ENCODE data around the gene LRRC73. TPM values are rescaled to one million over a fixed set of nuclear protein-coding genes. Genes with fewer than 3 reads are reported as not detected.
A peak's percentile ranks its signal among the peaks of the same experiment; 100 is the strongest.

Gene LRRC73
- total and polyA plus RNA-seq, 2 donors (not counting 1 experiment from before 2014, with no cell fraction given) = 0.18 to 0.33 TPM

DNA sequence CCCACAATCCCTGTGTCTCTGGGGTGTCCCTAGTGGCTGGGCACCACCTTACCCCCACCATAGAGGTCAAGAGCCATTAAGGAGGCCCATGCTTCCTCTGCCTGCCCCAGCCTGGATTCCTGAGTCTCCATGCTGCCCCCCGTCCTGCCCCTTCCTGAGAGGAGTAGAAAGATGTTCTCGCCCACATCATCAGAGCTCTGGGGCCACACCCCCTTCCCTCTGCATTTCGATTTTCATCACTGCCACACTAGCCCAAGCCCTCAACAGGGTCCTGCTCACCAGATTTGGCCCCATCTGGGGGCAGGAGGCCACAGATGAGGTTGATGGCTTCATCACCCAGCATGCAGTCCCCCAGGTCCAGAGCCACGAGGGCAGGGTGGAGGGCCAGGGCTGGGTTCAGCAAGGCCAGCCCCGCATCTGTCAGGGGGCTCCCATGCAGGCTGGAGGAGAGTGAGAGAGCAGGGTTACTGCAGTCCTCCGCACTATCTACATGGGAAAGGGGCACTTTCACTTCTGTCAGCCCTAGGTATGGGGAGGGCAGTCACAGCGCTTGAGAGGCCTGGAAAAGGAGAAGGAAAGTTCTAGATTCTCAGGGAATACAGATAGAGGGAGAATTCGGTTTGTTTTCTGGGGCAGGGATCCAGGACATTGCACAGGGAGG is 1.5 kb downstream of the LRRC73 start:
- Histone ChIP-seq H2AFZ (ENCODE audit: low read length) (no peak overlapping the region), H3K36me3 (ENCODE audit: control insufficient read depth, insufficient read depth, low read length) (peaks cover 31% of the 10 kb centered on the region), H3K4me1 (ENCODE audit: control insufficient read depth, extremely low read depth, insufficient read depth, low read length) (peaks cover 3% of the 10 kb centered on the region), H4K20me1 (ENCODE audit: control insufficient read depth, extremely low read depth, insufficient read depth, low read length) (no peaks in the 10 kb centered on the region), H3K79me2 (ENCODE audit: control insufficient read depth, insufficient read depth, low read length) (no peaks in the 10 kb centered on the region), H3K4me2 (ENCODE audit: extremely low read depth, insufficient read depth, low read length) (no peak overlapping the region), H3K27ac (ENCODE audit: insufficient read depth, low read length) (no peak overlapping the region), H3K9me3 (ENCODE audit: control insufficient read depth, insufficient read depth, low read depth, low read length) (no peaks in the 10 kb centered on the region), H3K4me3 (replicated peaks in 1 of 4; ENCODE audit: control extremely low read depth in 1 of 4, insufficient read depth in 1 of 4, low read depth in 3 of 4, low read length in 4 of 4) (no peak overlapping the region), H3K27me3 (ENCODE audit: control insufficient read depth, insufficient read depth, low read length) (no peaks in the 10 kb centered on the region), H3K9ac (ENCODE audit: insufficient read depth, low read length) (no peak overlapping the region)
- DNase-seq (ENCODE audit: low read depth in 2 of 2) = no peak
- no peak for TF ChIP-seq EZH2 (IDR thresholded peaks at IDR 0.05; ENCODE audit: low read length, missing control alignments)
- TF ChIP-seq, protein P1, sequence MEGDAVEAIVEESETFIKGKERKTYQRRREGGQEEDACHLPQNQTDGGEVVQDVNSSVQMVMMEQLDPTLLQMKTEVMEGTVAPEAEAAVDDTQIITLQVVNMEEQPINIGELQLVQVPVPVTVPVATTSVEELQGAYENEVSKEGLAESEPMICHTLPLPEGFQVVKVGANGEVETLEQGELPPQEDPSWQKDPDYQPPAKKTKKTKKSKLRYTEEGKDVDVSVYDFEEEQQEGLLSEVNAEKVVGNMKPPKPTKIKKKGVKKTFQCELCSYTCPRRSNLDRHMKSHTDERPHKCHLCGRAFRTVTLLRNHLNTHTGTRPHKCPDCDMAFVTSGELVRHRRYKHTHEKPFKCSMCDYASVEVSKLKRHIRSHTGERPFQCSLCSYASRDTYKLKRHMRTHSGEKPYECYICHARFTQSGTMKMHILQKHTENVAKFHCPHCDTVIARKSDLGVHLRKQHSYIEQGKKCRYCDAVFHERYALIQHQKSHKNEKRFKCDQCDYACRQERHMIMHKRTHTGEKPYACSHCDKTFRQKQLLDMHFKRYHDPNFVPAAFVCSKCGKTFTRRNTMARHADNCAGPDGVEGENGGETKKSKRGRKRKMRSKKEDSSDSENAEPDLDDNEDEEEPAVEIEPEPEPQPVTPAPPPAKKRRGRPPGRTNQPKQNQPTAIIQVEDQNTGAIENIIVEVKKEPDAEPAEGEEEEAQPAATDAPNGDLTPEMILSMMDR (conservative IDR thresholded peaks at IDR 0.05 in 1 of 2, IDR thresholded peaks at IDR 0.05 in 1 of 2; ENCODE audit: low read depth in 1 of 2, low read length in 2 of 2) = no peak

DNA sequence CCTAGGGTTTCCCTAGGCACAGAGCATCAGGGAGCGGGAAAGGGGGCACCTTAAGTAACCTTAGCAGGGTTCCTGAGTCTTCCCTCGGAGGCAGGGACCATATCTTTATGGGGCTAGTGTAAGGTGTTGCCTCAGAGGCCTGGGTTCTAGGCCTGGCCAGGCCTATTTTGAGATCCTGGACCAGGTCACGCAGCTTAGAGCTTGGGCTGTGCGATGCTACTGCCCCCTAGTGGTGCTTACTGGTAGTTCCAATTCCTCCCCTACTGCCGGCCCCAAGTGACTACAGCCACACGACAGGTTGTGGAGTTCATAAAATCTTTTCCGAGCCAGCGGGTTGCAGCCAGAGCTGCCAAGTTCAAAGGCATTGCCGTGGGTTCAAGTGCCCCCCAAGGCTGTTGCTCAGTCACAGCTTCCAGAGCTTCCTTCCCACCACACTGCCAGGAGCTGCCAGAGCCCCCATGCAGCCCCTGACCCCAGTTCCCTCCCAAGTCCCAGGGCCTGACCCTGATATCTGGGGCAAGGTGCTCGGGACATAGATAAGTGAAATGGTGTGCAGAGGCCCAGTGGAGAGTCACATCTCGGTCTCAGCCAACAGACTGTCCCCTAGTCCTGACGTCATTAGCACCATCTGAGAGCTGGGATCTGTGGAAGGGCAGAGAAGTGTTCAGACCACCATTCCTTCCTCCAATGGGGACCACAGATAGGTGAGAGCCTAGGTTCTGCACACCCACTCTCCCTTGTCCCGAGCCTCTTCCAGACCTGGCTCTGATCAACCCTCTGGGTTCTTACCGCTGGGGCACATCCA is 3.3 kb downstream of the LRRC73 start:
- Histone ChIP-seq H3K79me2 (ENCODE audit: control insufficient read depth, insufficient read depth, low read length) (no peaks in the 10 kb centered on the region), H3K27ac (ENCODE audit: insufficient read depth, low read length) (no peak overlapping the region), H3K4me2 (ENCODE audit: extremely low read depth, insufficient read depth, low read length) (no peak overlapping the region), H3K4me1 (ENCODE audit: control insufficient read depth, extremely low read depth, insufficient read depth, low read length) (peaks cover 3% of the 10 kb centered on the region), H3K27me3 (ENCODE audit: control insufficient read depth, insufficient read depth, low read length) (no peaks in the 10 kb centered on the region), H3K9me3 (ENCODE audit: control insufficient read depth, insufficient read depth, low read depth, low read length) (no peaks in the 10 kb centered on the region), H3K9ac (ENCODE audit: insufficient read depth, low read length) (no peak overlapping the region), H3K36me3 (ENCODE audit: control insufficient read depth, insufficient read depth, low read length) (peaks cover 24% of the 10 kb centered on the region), H2AFZ (ENCODE audit: low read length) (no peak overlapping the region), H4K20me1 (ENCODE audit: control insufficient read depth, extremely low read depth, insufficient read depth, low read length) (no peaks in the 10 kb centered on the region), H3K4me3 (replicated peaks in 1 of 4; ENCODE audit: control extremely low read depth in 1 of 4, insufficient read depth in 1 of 4, low read depth in 3 of 4, low read length in 4 of 4) (no peak overlapping the region)
- DNase-seq (ENCODE audit: low read depth in 2 of 2) = peak; percentile 55 to 81
- no peak for TF ChIP-seq EZH2 (IDR thresholded peaks at IDR 0.05; ENCODE audit: low read length, missing control alignments)
- TF ChIP-seq, protein P1 (conservative IDR thresholded peaks at IDR 0.05 in 1 of 2, IDR thresholded peaks at IDR 0.05 in 1 of 2; ENCODE audit: low read depth in 1 of 2, low read length in 2 of 2) = peak; percentile 89 to 91

DNA sequence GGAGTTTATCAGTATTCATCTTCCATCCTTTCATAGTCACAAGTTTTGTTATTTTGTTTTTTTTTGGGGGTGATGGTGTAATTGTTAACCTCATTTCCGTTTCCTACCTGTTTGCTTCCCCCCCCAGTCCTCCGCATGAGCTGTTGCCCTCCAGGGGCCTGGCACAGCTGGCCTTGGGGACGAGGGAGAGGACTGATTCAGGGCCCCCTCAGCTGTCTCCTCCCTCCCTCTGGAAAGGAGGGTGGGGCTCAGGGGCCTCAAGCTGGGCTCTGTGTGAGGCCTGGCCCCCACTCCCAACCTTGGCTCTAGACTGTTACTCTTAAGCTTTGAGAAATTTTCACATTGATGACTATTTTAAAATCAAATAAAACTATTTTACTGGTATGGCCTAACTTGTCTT is 4.0 kb downstream of the LRRC73 start:
- H3K4me3 ChIP-seq (replicated peaks in 1 of 4; ENCODE audit: control extremely low read depth in 1 of 4, insufficient read depth in 1 of 4, low read depth in 3 of 4, low read length in 4 of 4) = no peak overlapping the region
- no peaks in the 10 kb centered on the region for H3K9me3 ChIP-seq (ENCODE audit: control insufficient read depth, insufficient read depth, low read depth, low read length)
- no peak overlapping the region for H3K27ac ChIP-seq (ENCODE audit: insufficient read depth, low read length)
- no peaks in the 10 kb centered on the region for H3K79me2 ChIP-seq (ENCODE audit: control insufficient read depth, insufficient read depth, low read length)
- H4K20me1 ChIP-seq (ENCODE audit: control insufficient read depth, extremely low read depth, insufficient read depth, low read length) = no peaks in the 10 kb centered on the region
- no peak for DNase-seq (ENCODE audit: low read depth in 2 of 2)
- no peak overlapping the region for H2AFZ ChIP-seq (ENCODE audit: low read length)
- no peak overlapping the region for H3K4me2 ChIP-seq (ENCODE audit: extremely low read depth, insufficient read depth, low read length)
- no peak overlapping the region for H3K9ac ChIP-seq (ENCODE audit: insufficient read depth, low read length)
- H3K36me3 ChIP-seq (ENCODE audit: control insufficient read depth, insufficient read depth, low read length) = peaks cover 21% of the 10 kb centered on the region
- peaks cover 3% of the 10 kb centered on the region for H3K4me1 ChIP-seq (ENCODE audit: control insufficient read depth, extremely low read depth, insufficient read depth, low read length)
- H3K27me3 ChIP-seq (ENCODE audit: control insufficient read depth, insufficient read depth, low read length) = no peaks in the 10 kb centered on the region
- TF ChIP-seq, protein P1 (conservative IDR thresholded peaks at IDR 0.05 in 1 of 2, IDR thresholded peaks at IDR 0.05 in 1 of 2; ENCODE audit: low read depth in 1 of 2, low read length in 2 of 2) = no peak
- no peak for TF ChIP-seq EZH2 (IDR thresholded peaks at IDR 0.05; ENCODE audit: low read length, missing control alignments)

All from fibroblast of lung (primary cell).